ENCODE data around the gene GGCX.

The GGCX gene

GRCh38 chr2:85516653-85517389 is 44.5 kb downstream of the GGCX start:
- DNase-seq (ENCODE audit: low spot score) = peak; percentile 45

DNA sequence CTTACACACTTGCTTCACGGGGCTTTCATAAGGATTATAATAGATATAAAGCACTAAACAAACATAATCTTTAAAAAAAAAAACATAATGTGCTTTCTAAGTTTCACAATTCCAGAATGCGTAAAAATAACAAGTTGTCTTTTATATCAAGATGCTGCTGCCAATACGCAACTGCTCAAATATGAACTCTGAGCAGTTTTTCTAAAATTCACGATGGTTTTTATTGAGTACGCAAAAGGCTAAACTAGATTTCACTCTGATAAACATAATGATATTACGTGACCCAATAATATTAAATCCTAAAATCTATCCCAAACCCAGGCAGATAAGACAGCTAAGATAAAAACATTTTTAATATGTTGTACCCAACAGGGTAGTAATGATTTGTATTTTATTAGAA is 47.0 kb downstream of the GGCX start:
- no peak for DNase-seq (ENCODE audit: low spot score)

DNA sequence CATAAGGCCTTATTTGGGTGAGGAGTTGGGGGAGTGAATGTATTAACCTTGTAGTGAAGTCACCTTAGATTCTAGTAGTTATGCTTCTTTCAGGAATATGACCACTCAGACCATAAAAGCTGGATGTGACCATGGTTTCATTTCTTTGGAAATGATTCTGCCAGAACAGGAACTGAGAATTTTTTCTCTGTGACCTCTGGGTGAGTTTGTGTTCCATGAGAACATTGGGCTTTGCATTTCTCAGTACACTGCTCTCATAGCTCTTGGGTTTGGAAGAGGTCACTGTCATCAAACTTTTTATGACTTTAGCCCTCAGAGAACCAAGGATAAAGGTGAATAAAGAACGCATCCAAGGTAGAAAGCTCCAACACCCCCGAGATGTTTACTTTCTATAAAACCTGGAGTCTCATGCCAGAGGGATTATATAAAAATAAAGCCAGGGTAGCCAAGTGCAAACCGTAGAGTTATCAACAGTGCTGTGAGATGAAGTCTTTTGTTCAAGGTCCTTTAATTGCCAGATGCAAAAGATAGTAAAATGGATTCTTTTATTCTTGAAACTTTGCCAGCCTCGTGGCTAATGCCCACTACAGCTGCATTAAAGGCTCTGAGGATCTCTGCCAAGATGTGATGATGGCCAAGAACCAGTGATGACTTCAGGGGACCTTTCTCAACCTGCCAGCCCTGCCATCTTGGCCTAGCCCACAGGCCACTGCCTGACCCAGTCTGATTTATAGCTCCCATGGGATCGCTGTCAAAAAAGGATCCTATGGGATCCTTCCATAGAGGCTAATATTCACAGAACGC is 50.1 kb downstream of the GGCX start:
- no peak for DNase-seq (ENCODE audit: low spot score)

DNA sequence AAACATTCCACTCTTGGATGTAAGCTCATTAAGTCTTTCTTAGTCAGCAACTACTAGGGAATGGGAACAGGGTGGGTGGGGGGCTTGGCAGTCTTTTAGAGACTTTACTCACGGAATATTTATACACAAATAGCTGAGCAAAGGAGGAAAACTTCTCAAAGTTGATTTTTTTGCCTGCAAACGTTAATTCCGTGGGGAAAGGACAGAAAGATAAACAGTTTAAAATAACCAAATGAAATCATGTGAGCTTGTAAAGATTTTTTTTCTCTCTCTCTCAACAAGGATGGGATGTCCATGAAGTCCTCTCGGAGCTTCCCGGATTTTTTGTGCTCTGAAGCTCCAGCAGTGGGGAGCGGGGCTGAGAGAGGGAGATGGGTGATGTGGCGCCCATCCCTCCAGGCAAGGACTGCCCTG is 54.5 kb downstream of the GGCX start:
- no peak for DNase-seq (ENCODE audit: low spot score)

DNA sequence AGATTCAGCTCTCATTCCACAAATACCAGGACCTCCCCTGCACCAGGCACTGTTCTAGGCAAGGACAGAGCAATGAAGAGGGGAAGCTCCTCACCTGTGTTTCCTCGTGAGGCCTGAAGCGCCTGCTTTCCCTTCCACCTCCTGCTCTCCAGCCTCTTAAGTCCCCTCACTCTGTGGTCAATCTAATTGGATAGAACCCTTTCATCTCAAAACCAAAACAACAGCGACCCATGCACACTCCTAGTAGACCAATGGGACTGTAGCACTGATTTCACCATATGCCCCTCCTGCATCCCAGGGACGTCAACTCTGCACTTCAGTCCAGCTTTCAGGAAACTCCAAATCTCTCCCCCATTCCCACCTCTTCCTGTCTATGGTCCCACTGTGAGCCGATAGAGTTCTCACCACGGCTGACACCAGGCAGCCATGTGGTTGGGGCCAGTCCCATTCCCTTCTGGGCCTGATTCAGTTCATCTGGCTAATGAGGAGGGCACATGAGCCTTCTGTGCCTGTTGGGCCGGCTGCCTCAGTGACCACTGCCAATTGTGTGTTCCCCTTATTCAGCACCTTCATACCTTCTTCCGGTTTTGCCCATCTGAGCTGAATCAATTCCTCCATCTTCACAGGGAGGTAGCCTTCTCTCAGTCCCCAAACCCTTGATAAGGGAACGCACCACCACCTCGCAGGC is 55.6 kb downstream of the GGCX start:
- DNase-seq (ENCODE audit: low spot score) = no peak

DNA sequence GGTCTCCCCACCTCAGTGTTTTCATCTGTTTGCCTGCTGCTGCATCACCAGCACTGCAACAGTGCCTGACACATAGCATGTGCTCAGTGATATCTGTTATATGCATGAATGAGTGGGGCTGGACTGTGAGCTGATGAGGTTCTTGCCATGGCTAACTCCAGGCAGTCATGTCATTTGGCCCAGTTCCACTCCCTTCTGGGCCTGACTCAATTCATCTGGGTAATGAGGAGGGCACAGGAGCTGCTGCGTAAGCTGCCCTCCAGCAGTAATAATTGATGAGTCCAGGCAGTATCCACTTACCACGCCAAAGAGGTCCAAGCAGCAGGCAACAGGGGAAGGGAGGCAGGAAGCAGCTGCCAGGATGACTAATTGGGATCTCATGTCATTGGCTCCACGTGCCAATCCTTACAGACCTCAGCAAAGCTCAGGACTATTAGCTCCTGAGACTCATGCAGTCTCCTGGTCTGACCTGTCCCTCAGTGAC is 56.5 kb downstream of the GGCX start:
- no peak for DNase-seq (ENCODE audit: low spot score)

DNA sequence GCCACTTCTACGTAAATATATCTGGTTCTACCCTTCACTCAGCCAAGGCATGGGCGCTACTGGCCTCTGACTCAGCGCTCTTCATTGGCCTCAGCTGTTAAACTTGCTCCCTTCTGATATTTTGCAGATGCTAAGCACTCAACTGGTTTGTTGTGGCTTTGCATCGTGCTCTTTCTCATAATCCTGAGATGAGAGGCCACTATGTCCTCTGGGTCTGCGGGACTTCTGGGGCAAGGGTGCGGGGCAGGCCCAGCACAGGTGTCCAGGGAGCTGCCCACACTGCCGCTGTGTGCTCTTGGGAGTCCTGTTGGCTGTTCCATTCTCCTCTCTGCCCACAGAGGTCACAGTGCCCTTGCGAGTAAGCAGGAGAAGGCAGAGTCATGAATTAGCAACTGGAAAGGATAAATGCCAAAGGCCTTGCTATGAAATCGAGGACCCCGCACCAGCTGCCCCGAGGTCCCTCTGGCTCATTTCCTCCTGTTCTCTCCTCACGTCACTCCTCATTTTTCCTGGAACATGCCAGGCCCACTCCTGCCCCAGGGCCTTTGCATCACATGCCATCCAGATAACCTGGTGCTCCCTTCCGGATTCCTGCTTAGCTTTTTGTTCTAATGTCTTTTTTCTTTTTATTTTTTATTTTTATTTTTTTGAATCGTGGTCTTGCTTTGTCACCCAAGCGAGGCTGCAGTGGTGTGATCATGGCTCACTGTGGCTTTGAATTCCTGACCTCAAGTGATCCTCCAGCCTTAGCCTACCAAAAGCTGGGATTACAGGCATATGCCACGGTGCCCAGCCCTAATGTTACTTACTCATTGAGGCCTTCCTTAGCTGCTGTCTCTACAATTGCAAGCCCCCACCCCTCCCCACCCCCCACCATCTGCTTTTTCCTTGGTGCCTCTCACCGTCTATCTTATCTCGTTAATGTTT is 57.2 kb downstream of the GGCX start:
- no peak for DNase-seq (ENCODE audit: low spot score)

- DNase-seq (ENCODE audit: low spot score) = no peak
These were observed 58.0 kb downstream of the GGCX start for GRCh38 chr2:85503168-85503850.

DNA sequence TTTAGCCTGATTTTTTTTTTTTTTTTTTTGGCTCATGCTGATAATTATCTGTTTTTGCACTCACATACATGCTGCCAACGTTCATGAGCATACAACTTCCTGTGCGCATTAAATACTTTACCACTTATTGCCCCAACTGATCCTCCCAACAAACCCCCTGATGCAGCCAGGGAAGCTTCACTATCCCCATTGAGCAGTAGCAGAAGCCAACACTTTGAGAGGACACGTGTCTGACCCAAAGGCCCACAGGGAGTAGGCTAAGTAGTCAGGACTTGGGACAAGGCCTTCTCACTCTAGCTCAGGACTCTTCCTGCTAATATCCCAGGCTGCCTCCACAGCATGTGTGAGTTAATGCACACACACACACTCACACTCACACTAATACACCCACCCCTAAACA is 58.6 kb downstream of the GGCX start:
- DNase-seq (ENCODE audit: low spot score) = no peak

- DNase-seq (ENCODE audit: low spot score) = no peak
These were observed 60.0 kb downstream of the GGCX start for GRCh38 chr2:85501248-85501647.

DNA sequence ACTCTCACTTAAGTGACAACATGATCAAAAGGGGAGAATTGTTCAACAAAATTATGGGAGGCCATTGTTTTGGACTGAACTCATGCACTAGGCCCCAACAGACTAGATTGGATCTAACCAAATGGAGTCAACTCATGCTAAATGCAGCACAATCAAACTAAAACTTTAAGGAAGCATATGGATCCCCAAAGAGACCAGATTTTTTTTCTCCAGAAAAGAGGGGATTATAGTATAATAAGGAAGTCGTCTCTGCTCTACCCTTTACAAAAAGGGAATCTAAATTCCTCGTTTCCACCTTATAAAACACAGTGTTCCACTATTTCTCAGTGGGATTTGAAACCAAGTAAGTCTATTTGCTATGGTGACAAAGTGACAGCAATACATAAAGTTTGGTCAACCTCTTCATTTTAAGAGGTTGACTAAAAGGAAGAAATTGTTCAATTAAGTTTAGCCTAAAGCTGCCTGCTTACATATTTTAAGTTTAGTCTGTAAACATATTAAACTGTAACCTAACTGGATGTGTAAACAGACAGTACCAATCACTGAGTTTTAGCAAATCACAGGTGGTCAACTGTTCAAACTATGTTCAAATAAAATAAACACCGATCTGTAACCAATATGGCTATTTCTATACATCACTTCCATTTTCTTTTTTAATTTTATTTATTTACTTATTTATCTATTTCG is 63.2 kb downstream of the GGCX start:
- no peak for DNase-seq (ENCODE audit: low spot score)

DNA sequence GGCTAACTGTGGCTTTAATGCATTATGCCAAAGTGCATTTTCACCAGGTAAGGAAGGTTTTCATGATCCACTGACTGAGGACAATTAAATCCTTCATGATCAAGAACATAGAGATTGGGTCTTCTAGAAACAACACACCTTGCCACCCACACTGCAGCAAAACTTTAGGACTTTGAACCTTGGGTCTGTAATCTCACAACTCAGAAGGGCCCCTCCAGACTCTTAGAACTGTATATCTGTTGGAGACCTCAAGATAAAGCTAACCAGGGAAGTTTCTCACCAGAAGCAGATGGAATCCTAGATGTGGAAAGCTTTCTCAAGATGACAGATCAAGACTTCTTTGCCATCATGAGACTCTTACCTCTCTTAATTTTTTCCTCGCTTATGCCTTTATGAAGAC is 64.9 kb downstream of the GGCX start:
- no peak for DNase-seq (ENCODE audit: low spot score)
